BE2C (cell line): ENCODE data around the gene EI24.

Source experiments
- DNase-seq: peaks from one replicate; pipeline ENCODE4 v3.0.0-alpha.2; 2020
- H3K27me3 ChIP-seq: fragments of 250-450 bp; sonication (Bioruptor Pico); 2 replicates; pipeline ENCODE4 v1.5.1; 2020; ENCODE audit warnings: mild to moderate bottlenecking
- H3K36me3 ChIP-seq: fragments of 250-450 bp; sonication (Bioruptor Pico); 2 replicates; pipeline ENCODE4 v1.5.1; 2020; ENCODE audit warnings: mild to moderate bottlenecking
- H3K4me1 ChIP-seq: fragments of 250-450 bp; sonication (Bioruptor Pico); 2 replicates; pipeline ENCODE4 v1.5.1; 2020
- H3K4me3 ChIP-seq: 2 replicates; pipeline ENCODE4 v1.5.1; 2011; ENCODE audit warnings: low read depth, low read length
- H3K9me3 ChIP-seq: fragments of 250-450 bp; sonication (Bioruptor Pico); 2 replicates; pipeline ENCODE4 v1.5.1; 2020
- TF ChIP-seq, protein P1 (sequence below): IDR thresholded peaks from 2 replicates; pipeline ENCODE4 v1.5.1; 2012; ENCODE audit warnings: mild to moderate bottlenecking, low read depth, low read length

The EI24 gene

DNA sequence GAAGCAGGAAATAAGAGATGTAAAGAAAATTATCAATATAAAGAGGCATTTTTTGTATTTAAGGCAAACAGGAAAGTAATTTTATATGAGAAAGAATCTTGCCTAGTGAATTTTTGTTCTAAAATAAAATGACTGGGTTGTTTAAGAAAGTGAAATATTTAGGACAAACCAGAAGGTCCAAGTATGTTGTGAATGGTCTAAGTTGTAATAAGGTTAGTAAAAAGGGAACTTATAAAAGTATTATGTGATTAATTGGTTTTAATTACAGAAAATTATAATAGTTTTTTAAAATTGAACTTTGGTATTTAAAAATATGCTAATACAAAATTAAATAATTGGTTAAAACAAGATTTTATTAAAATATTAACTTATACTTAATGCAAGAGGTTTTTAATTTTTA is 26.6 kb upstream of the EI24 start:
- Histone ChIP-seq H3K4me3 (no peak overlapping the region), H3K27me3 (no peaks in the 10 kb centered on the region), H3K9me3 (no peaks in the 10 kb centered on the region), H3K4me1 (no peaks in the 10 kb centered on the region), H3K36me3 (no peaks in the 10 kb centered on the region)
- DNase-seq: no peak
- TF ChIP-seq, protein P1, sequence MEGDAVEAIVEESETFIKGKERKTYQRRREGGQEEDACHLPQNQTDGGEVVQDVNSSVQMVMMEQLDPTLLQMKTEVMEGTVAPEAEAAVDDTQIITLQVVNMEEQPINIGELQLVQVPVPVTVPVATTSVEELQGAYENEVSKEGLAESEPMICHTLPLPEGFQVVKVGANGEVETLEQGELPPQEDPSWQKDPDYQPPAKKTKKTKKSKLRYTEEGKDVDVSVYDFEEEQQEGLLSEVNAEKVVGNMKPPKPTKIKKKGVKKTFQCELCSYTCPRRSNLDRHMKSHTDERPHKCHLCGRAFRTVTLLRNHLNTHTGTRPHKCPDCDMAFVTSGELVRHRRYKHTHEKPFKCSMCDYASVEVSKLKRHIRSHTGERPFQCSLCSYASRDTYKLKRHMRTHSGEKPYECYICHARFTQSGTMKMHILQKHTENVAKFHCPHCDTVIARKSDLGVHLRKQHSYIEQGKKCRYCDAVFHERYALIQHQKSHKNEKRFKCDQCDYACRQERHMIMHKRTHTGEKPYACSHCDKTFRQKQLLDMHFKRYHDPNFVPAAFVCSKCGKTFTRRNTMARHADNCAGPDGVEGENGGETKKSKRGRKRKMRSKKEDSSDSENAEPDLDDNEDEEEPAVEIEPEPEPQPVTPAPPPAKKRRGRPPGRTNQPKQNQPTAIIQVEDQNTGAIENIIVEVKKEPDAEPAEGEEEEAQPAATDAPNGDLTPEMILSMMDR: no peak

DNA sequence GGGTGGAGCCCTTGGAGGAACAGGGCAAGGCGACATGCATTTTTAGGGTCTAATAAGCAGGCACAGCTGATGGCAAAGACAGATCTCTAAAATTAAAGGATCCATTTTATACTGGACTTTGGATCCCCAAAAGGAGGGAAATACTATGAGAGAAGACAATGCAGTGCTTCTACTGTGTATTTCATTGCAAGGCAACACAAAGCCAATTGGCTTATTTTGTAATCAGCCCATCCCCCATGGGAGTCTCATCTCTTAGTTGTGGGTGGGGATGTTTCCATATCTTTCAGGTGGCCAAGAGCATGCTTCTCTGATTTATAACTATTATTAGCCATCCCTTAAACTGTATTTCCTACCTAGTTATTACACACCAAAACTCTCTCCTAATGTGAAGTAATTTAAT is 18.5 kb upstream of the EI24 start:
- Histone ChIP-seq H3K9me3 (peaks cover 5% of the 10 kb centered on the region), H3K4me1 (no peaks in the 10 kb centered on the region), H3K4me3 (no peak overlapping the region), H3K36me3 (no peaks in the 10 kb centered on the region), H3K27me3 (no peaks in the 10 kb centered on the region; the same call in 1 of the 2 replicates)
- TF ChIP-seq, protein P1: no peak
- no peak for DNase-seq

DNA sequence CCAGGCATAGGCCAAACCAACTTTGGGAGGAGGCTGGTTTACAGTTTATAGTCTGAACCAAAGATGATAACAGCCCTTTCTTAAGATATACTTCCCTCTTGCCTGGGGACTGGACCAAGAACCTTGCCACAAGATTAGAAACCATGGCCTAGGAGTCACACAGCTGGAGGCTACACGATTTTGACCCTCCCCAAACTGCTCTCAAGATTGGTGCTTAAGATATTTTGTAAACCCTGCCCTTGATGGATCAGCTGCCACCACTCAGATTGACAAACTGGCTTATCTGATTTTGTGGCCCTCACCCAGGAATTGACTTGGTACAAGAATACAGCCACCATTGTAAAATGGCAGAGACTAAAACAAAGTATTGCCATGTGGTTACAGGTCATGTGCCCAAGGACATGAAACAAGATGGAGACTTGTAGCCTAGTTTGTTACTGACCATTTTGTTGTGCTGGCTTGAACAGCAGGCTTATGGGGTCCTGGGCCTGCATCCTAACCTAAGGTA is 17.4 kb upstream of the EI24 start:
- TF ChIP-seq, protein P1: no peak
- H3K9me3 ChIP-seq: peaks cover 5% of the 10 kb centered on the region
- DNase-seq: no peak
- no peak overlapping the region for H3K4me3 ChIP-seq
- no peaks in the 10 kb centered on the region for H3K36me3 ChIP-seq
- no peaks in the 10 kb centered on the region; the same call in 1 of the 2 replicates for H3K27me3 ChIP-seq
- H3K4me1 ChIP-seq: no peaks in the 10 kb centered on the region

DNA sequence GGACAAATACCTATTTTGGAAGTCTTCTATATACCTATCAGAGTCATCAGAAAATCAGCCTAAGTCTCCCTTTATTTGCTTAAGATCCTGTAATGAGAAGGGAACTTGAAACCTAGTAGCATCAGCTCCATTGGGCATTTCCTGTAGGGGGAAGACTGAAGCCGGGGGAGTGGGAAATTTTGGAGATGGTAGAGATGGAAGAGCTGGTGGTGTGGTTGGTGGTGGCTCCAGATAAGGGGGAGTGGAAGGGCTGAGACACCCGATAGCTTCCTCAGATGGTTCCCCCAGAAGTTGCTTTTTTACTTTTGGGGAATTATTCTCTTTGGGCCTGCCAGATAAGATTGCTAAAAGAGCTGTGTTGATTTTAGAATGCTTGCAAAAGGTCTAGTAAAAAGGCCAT is 16.4 kb upstream of the EI24 start:
- H3K4me1 ChIP-seq: no peaks in the 10 kb centered on the region
- no peaks in the 10 kb centered on the region; the same call in 1 of the 2 replicates for H3K27me3 ChIP-seq
- TF ChIP-seq, protein P1: no peak
- no peaks in the 10 kb centered on the region for H3K36me3 ChIP-seq
- H3K9me3 ChIP-seq: peaks cover 5% of the 10 kb centered on the region
- DNase-seq: no peak
- no peak overlapping the region for H3K4me3 ChIP-seq

DNA sequence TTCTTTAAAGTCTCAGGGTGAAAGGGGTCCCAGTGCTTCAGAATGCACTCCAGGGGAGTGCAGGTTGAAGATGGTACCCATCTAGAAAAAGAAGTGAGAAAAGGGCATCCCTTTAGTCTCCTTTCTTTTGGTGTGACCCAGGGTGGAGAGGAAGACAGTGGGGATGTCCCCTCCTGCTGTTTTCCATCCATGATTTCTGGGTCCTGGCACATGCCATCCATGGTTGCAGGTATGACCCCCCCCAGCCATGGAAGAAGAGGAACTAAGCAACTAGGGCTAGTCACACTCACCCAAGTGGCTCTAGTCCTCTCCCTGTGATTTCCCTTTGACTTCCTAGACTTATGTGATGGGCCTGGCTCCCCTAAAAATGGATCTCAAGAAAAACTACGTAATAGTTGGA is 15.9 kb upstream of the EI24 start:
- Histone ChIP-seq H3K9me3 (peaks cover 5% of the 10 kb centered on the region), H3K4me1 (no peaks in the 10 kb centered on the region), H3K4me3 (no peak overlapping the region), H3K27me3 (no peaks in the 10 kb centered on the region; the same call in 1 of the 2 replicates), H3K36me3 (no peaks in the 10 kb centered on the region)
- DNase-seq: no peak
- TF ChIP-seq, protein P1: no peak

DNA sequence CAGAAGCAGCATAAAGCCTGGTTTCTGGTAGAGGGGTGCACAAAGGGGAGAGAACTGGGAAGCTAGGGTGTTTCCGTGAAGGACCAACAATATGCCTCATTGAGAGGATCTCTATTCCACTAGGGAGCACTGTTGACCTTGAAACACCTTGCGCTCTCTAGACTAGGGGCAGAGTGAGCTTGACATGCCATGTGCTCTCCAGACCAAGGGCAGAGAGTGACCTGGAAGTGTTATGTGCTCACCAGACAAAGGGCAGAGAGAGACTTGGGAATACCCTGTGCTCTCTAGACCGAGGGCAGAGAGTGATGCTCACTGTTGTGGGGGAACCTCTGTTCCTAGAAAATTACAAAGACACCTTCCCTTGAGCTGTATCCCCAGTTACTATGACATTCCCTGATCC is 15.2 kb upstream of the EI24 start:
- H3K4me3 ChIP-seq: no peak overlapping the region
- DNase-seq: no peak
- H3K36me3 ChIP-seq: no peaks in the 10 kb centered on the region
- H3K4me1 ChIP-seq: no peaks in the 10 kb centered on the region
- TF ChIP-seq, protein P1: no peak
- H3K27me3 ChIP-seq: no peaks in the 10 kb centered on the region; the same call in 1 of the 2 replicates
- peaks cover 5% of the 10 kb centered on the region for H3K9me3 ChIP-seq
